Thyroid gland (tissue), 4 donors: ENCODE measurements around the gene CASKIN2. TPM values are rescaled to one million over a fixed set of nuclear protein-coding genes. Genes with fewer than 3 reads are reported as not detected.

Experiments
- DNase-seq, 2 donors: peaks; one replicate each; pipeline ENCODE4 v3.0.0-alpha.2; 2019
- H3K27ac ChIP-seq, 3 donors: fragments of 200-600 bp; sonication (generic); 1 replicate in 2 of 3; 2 replicates in 1 of 3; pipeline ENCODE4 v1.5.1; 2016 to 2019; ENCODE audit warnings: mild to moderate bottlenecking in 1 of 3, moderate library complexity in 1 of 3
- H3K27me3 ChIP-seq: fragments of 200-600 bp; sonication (generic); one replicate; pipeline ENCODE4 v1.5.1; 2019
- H3K36me3 ChIP-seq, 2 donors: fragments of 200-600 bp; sonication (generic); one replicate each; pipeline ENCODE4 v1.5.1; 2016 to 2019
- H3K4me1 ChIP-seq, 2 donors: fragments of 200-600 bp; sonication (generic); one replicate each; pipeline ENCODE4 v1.5.1; 2017 to 2019
- H3K4me3 ChIP-seq, 3 donors: fragments of 200-600 bp; sonication (generic); replicated peaks in 1 of 3; 1 replicate in 2 of 3; 2 replicates in 1 of 3; pipeline ENCODE4 v1.5.1; 2016; ENCODE audit warnings: mild to moderate bottlenecking in 1 of 3
- H3K9me3 ChIP-seq: fragments of 200-600 bp; sonication (generic); one replicate; pipeline ENCODE4 v1.5.1; 2017
- POLR2A ChIP-seq, 2 donors: fragments of 450-650 bp; IDR thresholded peaks; one replicate each; pipeline ENCODE4 v1.6.1; 2017; ENCODE audit warnings: antibody characterized with exemption in 2 of 2, mild to moderate bottlenecking in 2 of 2, moderate library complexity in 1 of 2
- WGBS, 2 donors: methylation state at CpG; one replicate each; pipeline ENCODE4 v1.1.5; 2017; 5-methylcytosine and 5-hydroxymethylcytosine counted together
- intact Hi-C: fragments of 100-400 bp; cut with DNase I; formaldehyde crosslinking; loops from one replicate; pipeline ENCODE4 v1.15.1; 2023
- total RNA-seq, 4 donors: library from RNA; depleted of rRNA; stranded (reverse); fragments of >200 nt; gene quantifications; one replicate each; pipeline ENCODE4 v1.2.3, GENCODE V29; 2016
- TF ChIP-seq, protein P1 (sequence below), 6 experiments: fragments of 200-600 bp in 3 of 6; fragments of 450-650 bp in 3 of 6; sonication (generic) in 3 of 6; IDR thresholded peaks; one replicate each; pipeline ENCODE4 v1.5.1; 2016 to 2019; ENCODE audit warnings: antibody characterized with exemption in 6 of 6, mild to moderate bottlenecking in 2 of 6, inconsistent platforms in 1 of 6, moderate library complexity in 1 of 6

The CASKIN2 gene
- total RNA-seq, 4 donors from 2014 or later, result 15.0 to 87.2 (median 21.7) TPM

DNA sequence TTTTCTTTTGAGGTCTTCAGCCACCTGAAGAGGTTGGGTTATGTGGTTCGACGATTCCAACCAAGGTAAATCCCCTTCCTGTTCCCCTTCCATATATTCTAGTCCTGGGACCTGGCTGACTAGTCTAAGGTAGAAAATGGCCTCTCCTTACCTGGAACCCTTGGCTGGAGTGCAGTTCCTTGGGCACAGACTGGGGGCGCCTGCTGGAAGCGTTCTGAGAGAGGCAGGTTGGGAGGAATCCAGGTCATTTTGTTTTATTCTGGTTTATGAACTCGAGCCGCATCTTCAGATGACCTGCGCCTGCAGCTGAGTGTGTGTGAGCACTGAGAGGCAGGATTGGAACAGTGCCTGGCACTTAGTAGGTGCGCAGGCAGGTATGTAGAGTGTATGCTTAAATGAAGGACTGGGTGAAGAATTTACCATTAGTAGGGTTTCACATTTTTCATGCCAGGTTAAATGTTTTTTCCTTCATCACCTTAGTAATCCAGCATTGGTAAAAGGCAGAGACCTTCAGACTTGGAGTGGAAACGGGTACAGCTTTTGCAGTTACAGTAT is 3.7 kb upstream of the CASKIN2 start:
- H3K27ac ChIP-seq, result no peak overlapping the region
- no peaks in the 10 kb centered on the region for H3K36me3 ChIP-seq
- TF ChIP-seq, protein P1, sequence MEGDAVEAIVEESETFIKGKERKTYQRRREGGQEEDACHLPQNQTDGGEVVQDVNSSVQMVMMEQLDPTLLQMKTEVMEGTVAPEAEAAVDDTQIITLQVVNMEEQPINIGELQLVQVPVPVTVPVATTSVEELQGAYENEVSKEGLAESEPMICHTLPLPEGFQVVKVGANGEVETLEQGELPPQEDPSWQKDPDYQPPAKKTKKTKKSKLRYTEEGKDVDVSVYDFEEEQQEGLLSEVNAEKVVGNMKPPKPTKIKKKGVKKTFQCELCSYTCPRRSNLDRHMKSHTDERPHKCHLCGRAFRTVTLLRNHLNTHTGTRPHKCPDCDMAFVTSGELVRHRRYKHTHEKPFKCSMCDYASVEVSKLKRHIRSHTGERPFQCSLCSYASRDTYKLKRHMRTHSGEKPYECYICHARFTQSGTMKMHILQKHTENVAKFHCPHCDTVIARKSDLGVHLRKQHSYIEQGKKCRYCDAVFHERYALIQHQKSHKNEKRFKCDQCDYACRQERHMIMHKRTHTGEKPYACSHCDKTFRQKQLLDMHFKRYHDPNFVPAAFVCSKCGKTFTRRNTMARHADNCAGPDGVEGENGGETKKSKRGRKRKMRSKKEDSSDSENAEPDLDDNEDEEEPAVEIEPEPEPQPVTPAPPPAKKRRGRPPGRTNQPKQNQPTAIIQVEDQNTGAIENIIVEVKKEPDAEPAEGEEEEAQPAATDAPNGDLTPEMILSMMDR (IDR thresholded peaks at IDR 0.05), result no peak
- TF ChIP-seq POLR2A (IDR thresholded peaks at IDR 0.05), result no peak
- no peak overlapping the region for H3K4me3 ChIP-seq
- H3K4me1 ChIP-seq, result peaks cover 13 to 16% of the 10 kb centered on the region in 2 donors
- DNase-seq, result no peak
- intact Hi-C loops, result no loop called here
- no peaks in the 10 kb centered on the region for H3K27me3 ChIP-seq
- 91% methylated on average over 9 of the region's 9 CpGs for WGBS, 2 donors
- H3K9me3 ChIP-seq, result no peaks in the 10 kb centered on the region

DNA sequence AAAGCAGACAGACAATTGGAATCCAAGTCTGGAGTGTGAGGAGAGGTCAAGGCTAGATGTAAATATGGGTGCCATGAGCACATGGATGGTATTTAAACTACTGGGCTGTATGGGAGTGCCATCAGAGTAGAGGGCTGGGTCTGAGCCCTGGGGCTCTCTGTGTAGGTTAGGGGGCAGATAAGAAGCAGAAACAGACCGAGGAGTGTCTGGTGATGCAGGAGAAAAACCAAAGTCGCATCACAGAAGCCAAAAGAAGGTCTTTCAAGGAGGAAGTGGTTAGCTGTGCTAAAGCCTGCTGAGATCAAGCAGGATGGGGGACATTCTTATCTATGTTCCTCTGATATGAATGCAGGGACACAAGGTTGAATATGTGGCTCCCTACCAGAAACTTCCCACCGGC is 2.9 kb upstream of the CASKIN2 start:
- intact Hi-C loops, result no loop called here
- WGBS, 2 donors, result 83 to 90% methylated on average over 3 of the region's 3 CpGs

DNA sequence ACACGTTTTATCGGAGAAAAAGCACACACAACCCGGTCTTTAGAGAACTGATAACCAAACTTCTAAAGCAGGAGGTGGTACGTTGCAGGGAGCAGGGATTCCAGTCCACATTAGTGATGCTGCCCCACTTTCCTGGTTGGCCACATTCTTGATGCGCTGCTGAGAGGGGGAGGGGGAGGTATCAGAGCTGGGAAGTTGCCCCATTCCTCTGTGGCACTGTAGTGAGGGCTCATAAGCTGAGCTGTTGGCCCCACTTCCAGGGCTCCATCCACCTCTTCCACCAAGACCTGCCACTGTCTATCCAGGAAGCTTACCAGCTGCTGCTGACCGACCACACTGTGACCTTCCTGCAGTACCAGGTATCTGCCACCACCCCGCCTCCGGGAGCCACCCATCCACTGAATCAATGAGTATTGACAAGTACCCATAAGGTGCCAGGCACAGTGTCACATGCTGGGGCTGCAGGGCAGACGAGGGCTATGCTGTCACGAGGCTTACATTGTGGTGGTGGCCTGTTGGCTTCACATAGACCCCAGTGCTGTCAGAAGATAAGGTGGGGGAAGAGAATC is 2.0 kb upstream of the CASKIN2 start:
- no peak for DNase-seq
- intact Hi-C loops, result no loop called here
- peaks cover 26 to 27% of the 10 kb centered on the region in 2 donors for H3K4me1 ChIP-seq
- H3K27me3 ChIP-seq, result no peaks in the 10 kb centered on the region
- peak overlapping the region; percentile 43 to 98 (median 64) for H3K4me3 ChIP-seq
- H3K27ac ChIP-seq, result no peak overlapping the region
- no peaks in the 10 kb centered on the region for H3K36me3 ChIP-seq
- H3K9me3 ChIP-seq, result no peaks in the 10 kb centered on the region
- 33 to 36% methylated on average over 8 to 10 of the region's 10 CpGs for WGBS, 2 donors
- no peak for TF ChIP-seq POLR2A (IDR thresholded peaks at IDR 0.05)
- TF ChIP-seq, protein P1 (IDR thresholded peaks at IDR 0.05), result peak in 1 of 6 experiments; percentile 6

More for the DNA sequence above, 2.9 kb upstream of the CASKIN2 start:
- Histone ChIP-seq H3K9me3 (no peaks in the 10 kb centered on the region), H3K27me3 (no peaks in the 10 kb centered on the region), H3K4me1 (peaks cover 21% of the 10 kb centered on the region in 2 donors), H3K27ac (no peak overlapping the region), H3K36me3 (no peaks in the 10 kb centered on the region), H3K4me3 (no peak overlapping the region)
- no peak for DNase-seq
- TF ChIP-seq POLR2A (IDR thresholded peaks at IDR 0.05), result no peak
- TF ChIP-seq, protein P1 (IDR thresholded peaks at IDR 0.05), result no peak

DNA sequence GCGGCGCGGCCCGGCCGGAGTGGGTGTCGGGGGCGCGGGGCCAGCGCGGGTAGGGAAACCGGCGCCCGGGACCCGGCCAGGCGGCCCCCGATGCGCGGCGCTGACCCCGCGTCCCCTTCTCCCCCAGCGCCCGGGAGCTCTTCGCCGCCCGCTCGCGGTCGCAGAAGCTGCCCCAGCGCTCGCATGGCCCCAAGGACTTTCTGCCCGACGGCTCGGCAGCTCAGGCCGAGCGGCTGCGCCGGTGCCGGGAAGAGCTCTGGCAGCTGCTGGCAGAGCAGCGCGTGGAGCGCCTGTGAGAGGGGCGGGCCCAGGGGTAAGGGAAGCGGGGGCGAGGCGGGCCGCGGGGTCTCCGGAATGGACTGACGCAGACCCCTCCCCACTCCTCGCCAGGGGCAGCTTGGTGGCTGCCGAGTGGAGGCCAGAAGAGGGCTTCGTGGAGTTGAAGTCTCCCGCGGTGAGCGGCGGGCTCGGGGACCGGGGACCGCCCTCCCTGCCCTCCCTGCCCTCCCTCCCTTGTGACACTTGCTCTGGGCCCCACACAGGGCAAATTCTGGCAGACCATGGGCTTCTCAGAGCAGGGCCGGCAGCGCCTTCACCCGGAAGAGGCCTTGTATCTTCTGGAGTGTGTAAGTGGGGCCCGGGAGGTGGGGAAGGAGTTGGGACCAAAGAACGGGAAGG is 1.4 kb upstream of the CASKIN2 start:
- peak; percentile 21 to 34 for DNase-seq
- Histone ChIP-seq H3K9me3 (no peaks in the 10 kb centered on the region), H3K27ac (peak overlapping the region in 1 of 3 donors; percentile 41), H3K27me3 (no peaks in the 10 kb centered on the region), H3K4me3 (peak overlapping the region; percentile 43 to 98 (median 64)), H3K36me3 (peaks cover 0 to 4% of the 10 kb centered on the region in 2 donors), H3K4me1 (peaks cover 32 to 33% of the 10 kb centered on the region in 2 donors)
- WGBS, 2 donors, result 1 to 2% methylated on average over 13 to 14 of the region's 65 CpGs
- intact Hi-C loops, result no loop called here
- TF ChIP-seq, protein P1 (IDR thresholded peaks at IDR 0.05), result no peak
- TF ChIP-seq POLR2A (IDR thresholded peaks at IDR 0.05), result no peak

DNA sequence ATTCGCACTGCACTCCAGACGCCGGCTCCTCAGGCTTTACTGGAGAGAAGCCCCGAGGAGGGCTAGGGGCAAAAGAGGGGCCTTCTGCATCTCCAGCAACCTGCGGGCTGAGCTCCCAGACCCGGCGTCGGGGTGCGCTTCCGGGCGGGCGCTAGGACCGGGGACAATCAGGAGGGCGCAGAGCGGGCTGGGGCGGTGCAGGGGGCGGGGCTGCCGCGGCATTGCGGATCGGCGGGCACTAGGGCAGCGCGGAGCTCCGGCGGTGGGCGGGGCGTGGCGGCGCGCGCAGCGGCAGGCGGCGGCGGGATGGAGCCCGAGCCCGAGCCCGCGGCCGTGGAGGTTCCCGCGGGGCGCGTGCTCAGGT is 900 bp upstream of the CASKIN2 start, which contains the start of gene TSEN54:
TSS of gene TSEN54 (plus strand) at position 274 of the 364 bp plus-strand sequence. CDS start at position 307, 33 bp downstream.
- Histone ChIP-seq H3K36me3 (peaks cover 0 to 4% of the 10 kb centered on the region in 2 donors), H3K27ac (peak within 1 kb of the TSS; percentile 70 to 87 (median 85)), H3K9me3 (no peaks in the 10 kb centered on the region), H3K4me3 (peak within 1 kb of the TSS; percentile 43 to 98 (median 77)), H3K27me3 (no peaks in the 10 kb centered on the region), H3K4me1 (peaks cover 37 to 38% of the 10 kb centered on the region in 2 donors)
- 0% methylated on average over 11 of the region's 45 CpGs; no CpG with 5 or more reads in 1 of the 2 donors for WGBS, 2 donors
- DNase-seq, result peak; percentile 94
- intact Hi-C loops, result no loop called here
- peak in 1 of 2 donors; percentile 64 for TF ChIP-seq POLR2A (IDR thresholded peaks at IDR 0.05)
- TF ChIP-seq, protein P1 (IDR thresholded peaks at IDR 0.05), result no peak
